Upper lobe of left lung (tissue), 4 donors: ENCODE measurements around the gene UNC80.

ENCODE experiments used
- EP300 ChIP-seq, 4 donors: sonication (generic); formaldehyde crosslinking; IDR thresholded peaks; one replicate each; pipeline ENCODE4 v1.5.1; 2017; ENCODE audit warnings: antibody characterized with exemption in 4 of 4, control low read depth in 2 of 4
- POLR2A ChIP-seq, 4 donors: fragments of 450-650 bp; IDR thresholded peaks; one replicate each; pipeline ENCODE4 v1.5.1; 2016 to 2017; ENCODE audit warnings: antibody characterized with exemption in 4 of 4, mild to moderate bottlenecking in 2 of 4
- POLR2AphosphoS5 ChIP-seq, 2 donors: sonication (generic); formaldehyde crosslinking; IDR thresholded peaks; one replicate each; pipeline ENCODE4 v1.5.1; 2017; ENCODE audit warnings: antibody characterized with exemption in 2 of 2
- TF ChIP-seq, protein P1 (sequence below), 6 experiments: fragments of 450-650 bp in 4 of 6; fragments of 200-600 bp in 2 of 6; sonication (generic) in 2 of 6; IDR thresholded peaks; one replicate each; pipeline ENCODE4 v1.5.1; 2016 to 2019; ENCODE audit warnings: antibody characterized with exemption in 6 of 6

- TF ChIP-seq, protein P1, sequence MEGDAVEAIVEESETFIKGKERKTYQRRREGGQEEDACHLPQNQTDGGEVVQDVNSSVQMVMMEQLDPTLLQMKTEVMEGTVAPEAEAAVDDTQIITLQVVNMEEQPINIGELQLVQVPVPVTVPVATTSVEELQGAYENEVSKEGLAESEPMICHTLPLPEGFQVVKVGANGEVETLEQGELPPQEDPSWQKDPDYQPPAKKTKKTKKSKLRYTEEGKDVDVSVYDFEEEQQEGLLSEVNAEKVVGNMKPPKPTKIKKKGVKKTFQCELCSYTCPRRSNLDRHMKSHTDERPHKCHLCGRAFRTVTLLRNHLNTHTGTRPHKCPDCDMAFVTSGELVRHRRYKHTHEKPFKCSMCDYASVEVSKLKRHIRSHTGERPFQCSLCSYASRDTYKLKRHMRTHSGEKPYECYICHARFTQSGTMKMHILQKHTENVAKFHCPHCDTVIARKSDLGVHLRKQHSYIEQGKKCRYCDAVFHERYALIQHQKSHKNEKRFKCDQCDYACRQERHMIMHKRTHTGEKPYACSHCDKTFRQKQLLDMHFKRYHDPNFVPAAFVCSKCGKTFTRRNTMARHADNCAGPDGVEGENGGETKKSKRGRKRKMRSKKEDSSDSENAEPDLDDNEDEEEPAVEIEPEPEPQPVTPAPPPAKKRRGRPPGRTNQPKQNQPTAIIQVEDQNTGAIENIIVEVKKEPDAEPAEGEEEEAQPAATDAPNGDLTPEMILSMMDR (IDR thresholded peaks at IDR 0.05), result no peak
- TF ChIP-seq POLR2A (IDR thresholded peaks at IDR 0.05), result no peak
- no peak for TF ChIP-seq POLR2AphosphoS5 (IDR thresholded peaks at IDR 0.05)
- no peak for TF ChIP-seq EP300 (IDR thresholded peaks at IDR 0.05)
Observed at GRCh38 chr2:209824391-209824790, 52.8 kb downstream of the UNC80 start.
